Lung (tissue), 12 donors: ENCODE measurements around the gene IFNW1. TPM values are rescaled to one million over a fixed set of nuclear protein-coding genes. Genes with fewer than 3 reads are reported as not detected.

Experiments used
- ATAC-seq: fragments of 200-7000 bp; cut with Tn5 transposase; one replicate; pipeline ENCODE4 v1.9.1; 2020; ENCODE audit warnings: moderate number of reproducible peaks; ENCODE audit not compliant: insufficient read depth, low FRiP score
- DNase-seq, 3 donors: peaks; one replicate each; pipeline ENCODE4 v3.0.0-alpha.2; 2013 to 2017
- H3K27ac ChIP-seq, 2 donors: one replicate each; pipeline ENCODE4 v1.5.1; 2013; ENCODE audit warnings: mild to moderate bottlenecking in 2 of 2, moderate library complexity in 2 of 2, control low read depth in 1 of 2, inconsistent platforms in 1 of 2, low read depth in 1 of 2, low read length in 1 of 2
- H3K27me3 ChIP-seq, 3 donors: one replicate each; pipeline ENCODE4 v1.5.1; 2013; ENCODE audit warnings: low read length in 2 of 3; ENCODE audit not compliant: control insufficient read depth in 3 of 3, insufficient read depth in 3 of 3
- H3K36me3 ChIP-seq, 4 donors: one replicate each; pipeline ENCODE4 v1.5.1; 2013; ENCODE audit warnings: low read length in 4 of 4, mild to moderate bottlenecking in 1 of 4, moderate library complexity in 1 of 4; ENCODE audit not compliant: control insufficient read depth in 4 of 4, insufficient read depth in 4 of 4
- H3K4me1 ChIP-seq, 5 donors: one replicate each; pipeline ENCODE4 v1.5.1; 2013; ENCODE audit warnings: low read length in 5 of 5, mild to moderate bottlenecking in 2 of 5, moderate library complexity in 1 of 5; ENCODE audit not compliant: control insufficient read depth in 5 of 5, insufficient read depth in 5 of 5
- H3K4me3 ChIP-seq: one replicate; pipeline ENCODE4 v1.5.1; 2013; ENCODE audit warnings: mild to moderate bottlenecking, control low read depth, moderate library complexity
- H3K9ac ChIP-seq, 2 donors: one replicate each; pipeline ENCODE4 v1.5.1; 2013; ENCODE audit warnings: low read length in 2 of 2, control low read depth in 1 of 2; ENCODE audit not compliant: insufficient read depth in 1 of 2
- H3K9me3 ChIP-seq, 4 donors: one replicate each; pipeline ENCODE4 v1.5.1; 2013; ENCODE audit warnings: low read length in 3 of 4, mild to moderate bottlenecking in 1 of 4, moderate library complexity in 1 of 4; ENCODE audit not compliant: control insufficient read depth in 4 of 4, insufficient read depth in 3 of 4
- CTCF ChIP-seq: IDR thresholded peaks from 2 replicates; pipeline ENCODE4 v1.5.1; 2012; ENCODE audit warnings: mild to moderate bottlenecking; ENCODE audit errors: control extremely low read depth, extremely low read depth
- WGBS, 2 donors: extraction: QIAGEN DNeasy Blood & Tissue Kit; methylation state at CpG; one replicate each; pipeline ENCODE4 v1.1.7; 2013; 5-methylcytosine and 5-hydroxymethylcytosine counted together
- polyA plus RNA-seq, 2 donors: library from polyadenylated mRNA; stranded (reverse); fragments of 200-250 nt; gene quantifications; one replicate each; pipeline ENCODE4 v1.2.1, GENCODE V29; 2013
- total RNA-seq, 2 donors: library from RNA; depleted of rRNA in 1 of 2; stranded (reverse); fragments of >200 nt in 1 of 2; gene quantifications; one replicate each; pipeline ENCODE4 v1.2.1, GENCODE V29; 2014 to 2021
- donor health status: control.
- donor health status: control.
- donor health status: Bipolar disorder and iron deficiency.
- donor health status: healthy.
- donor health status: DM: yes; HTN: yes; CAD: no.

IFNW1 gene
- total and polyA plus RNA-seq, 4 donors, result not detected

- DNase-seq (no peak), ATAC-seq (no peak)
- 30 to 64% methylated on average over 2 of the region's 2 CpGs for WGBS, 2 donors
- TF ChIP-seq CTCF, result no peak
- H3K4me3 ChIP-seq, result no peak overlapping the region
- no peak overlapping the region for H3K27ac ChIP-seq
- peaks cover 0 to 14% (median 0%) of the 10 kb centered on the region in 5 donors for H3K4me1 ChIP-seq
- no peak overlapping the region for H3K9ac ChIP-seq
- H3K27me3 ChIP-seq, result no peaks in the 10 kb centered on the region
- no peaks in the 10 kb centered on the region for H3K36me3 ChIP-seq
- no peaks in the 10 kb centered on the region for H3K9me3 ChIP-seq
These were observed 43.8 kb downstream of the IFNW1 start for GRCh38 chr9:21097817-21098216.

GRCh38 chr9:21096901-21097255 is 44.8 kb downstream of the IFNW1 start:
- Histone ChIP-seq H3K4me1 (peaks cover 0 to 14% (median 0%) of the 10 kb centered on the region in 5 donors), H3K27ac (peak overlapping the region in 1 of 2 donors; percentile 82), H3K9me3 (no peaks in the 10 kb centered on the region), H3K4me3 (no peak overlapping the region), H3K27me3 (no peaks in the 10 kb centered on the region), H3K9ac (no peak overlapping the region), H3K36me3 (no peaks in the 10 kb centered on the region)
- 18 to 21% methylated on average over 2 of the region's 2 CpGs for WGBS, 2 donors
- no peak for DNase-seq
- no peak for ATAC-seq
- TF ChIP-seq CTCF, result no peak

- no peaks in the 10 kb centered on the region for H3K9me3 ChIP-seq
- no peak overlapping the region for H3K4me3 ChIP-seq
- no peaks in the 10 kb centered on the region for H3K27me3 ChIP-seq
- no peak for TF ChIP-seq CTCF
- peak in 1 of 3 donors; percentile 32 for DNase-seq
- peak overlapping the region; percentile 29 to 82 for H3K27ac ChIP-seq
- 20 to 25% methylated on average over 6 of the region's 6 CpGs for WGBS, 2 donors
- peak; percentile 47 for ATAC-seq
- H3K36me3 ChIP-seq, result no peaks in the 10 kb centered on the region
- peaks cover 0 to 14% (median 0%) of the 10 kb centered on the region in 5 donors for H3K4me1 ChIP-seq
- no peak overlapping the region for H3K9ac ChIP-seq
These were observed 45.3 kb downstream of the IFNW1 start for GRCh38 chr9:21096172-21096900.

- Histone ChIP-seq H3K9me3 (no peaks in the 10 kb centered on the region), H3K36me3 (no peaks in the 10 kb centered on the region), H3K9ac (no peak overlapping the region), H3K27ac (no peak overlapping the region), H3K4me3 (no peak overlapping the region), H3K27me3 (no peaks in the 10 kb centered on the region), H3K4me1 (peaks cover 0 to 14% (median 0%) of the 10 kb centered on the region in 5 donors)
- DNase-seq (no peak), ATAC-seq (no peak)
- TF ChIP-seq CTCF, result no peak
These were observed 46.1 kb downstream of the IFNW1 start for GRCh38 chr9:21095561-21095960.
